Small intestine (tissue), 4 donors: ENCODE measurements around the gene TSC1. TPM values are rescaled to one million over a fixed set of nuclear protein-coding genes. Genes with fewer than 3 reads are reported as not detected.

Source experiments
- polyA plus RNA-seq, 4 donors: library from polyadenylated mRNA; stranded (reverse) in 3 of 4; unstranded in 1 of 4; fragments of 200-250 nt in 3 of 4; fragments of 120-200 nt in 1 of 4; gene quantifications; one replicate each; pipeline versions ENCODE4 v1.2.1 to v1.2.3, GENCODE V29; 2013
- donor health status: healthy with polysubstance abuse.
- donor health status: Bipolar disorder and iron deficiency.
- donor health status: healthy.

TSC1 gene
- polyA plus RNA-seq, 4 donors = 7.3 to 43.3 (median 12.1) TPM

Other genes starting within 250 kb of the TSC1 start
- gene AK8, start 66.3 kb downstream of the TSC1 start, polyA plus RNA-seq = 1 to 10 TPM in 1 of 4 donors, under 1 TPM in 1, not detected in 2; 0.09 to 3.0 TPM
- 1 to 10 TPM in 2 of 4 donors, under 1 TPM in 1, not detected in 1; 0.22 to 1.9 (median 1.6) TPM for gene SPACA9, start 65.7 kb downstream of the TSC1 start, polyA plus RNA-seq
- 1 to 10 TPM in 2 of 4 donors, under 1 TPM in 2; 0.76 to 8.5 (median 1.1) TPM for gene GFI1B, start 34.1 kb upstream of the TSC1 start, polyA plus RNA-seq
- gene GTF3C5, start 86.4 kb upstream of the TSC1 start, polyA plus RNA-seq = 10 to 100 TPM; 37.3 to 56.0 (median 51.0) TPM
- 100 to 1,000 TPM in 1 of 4 donors, 1 to 10 TPM in 3; 2.8 to 463 (median 5.3) TPM for gene CEL, start 117.4 kb upstream of the TSC1 start, polyA plus RNA-seq
- gene RALGDS, start 176.6 kb upstream of the TSC1 start, polyA plus RNA-seq = 10 to 100 TPM; 33.0 to 49.0 (median 35.7) TPM
- 10 to 100 TPM in 1 of 4 donors, 1 to 10 TPM in 2, under 1 TPM in 1; 0.45 to 15.4 (median 6.9) TPM for gene GBGT1, start 219.3 kb upstream of the TSC1 start, polyA plus RNA-seq